NCI-H1436 treated with DMSO at 0.1 percent for 48 hours (cell line): ENCODE measurements around the gene SKIC2.
"Not testable (repeated sequence)": the region's sequence is repeated elsewhere in the genome, so short reads cannot be mapped to it uniquely, and the experiment has no call there.

Experiments used
- DNase-seq: peaks from one replicate; lab custom pipeline; 2025; lab: John Stamatoyannopoulos, UW

SKIC2 gene

DNA sequence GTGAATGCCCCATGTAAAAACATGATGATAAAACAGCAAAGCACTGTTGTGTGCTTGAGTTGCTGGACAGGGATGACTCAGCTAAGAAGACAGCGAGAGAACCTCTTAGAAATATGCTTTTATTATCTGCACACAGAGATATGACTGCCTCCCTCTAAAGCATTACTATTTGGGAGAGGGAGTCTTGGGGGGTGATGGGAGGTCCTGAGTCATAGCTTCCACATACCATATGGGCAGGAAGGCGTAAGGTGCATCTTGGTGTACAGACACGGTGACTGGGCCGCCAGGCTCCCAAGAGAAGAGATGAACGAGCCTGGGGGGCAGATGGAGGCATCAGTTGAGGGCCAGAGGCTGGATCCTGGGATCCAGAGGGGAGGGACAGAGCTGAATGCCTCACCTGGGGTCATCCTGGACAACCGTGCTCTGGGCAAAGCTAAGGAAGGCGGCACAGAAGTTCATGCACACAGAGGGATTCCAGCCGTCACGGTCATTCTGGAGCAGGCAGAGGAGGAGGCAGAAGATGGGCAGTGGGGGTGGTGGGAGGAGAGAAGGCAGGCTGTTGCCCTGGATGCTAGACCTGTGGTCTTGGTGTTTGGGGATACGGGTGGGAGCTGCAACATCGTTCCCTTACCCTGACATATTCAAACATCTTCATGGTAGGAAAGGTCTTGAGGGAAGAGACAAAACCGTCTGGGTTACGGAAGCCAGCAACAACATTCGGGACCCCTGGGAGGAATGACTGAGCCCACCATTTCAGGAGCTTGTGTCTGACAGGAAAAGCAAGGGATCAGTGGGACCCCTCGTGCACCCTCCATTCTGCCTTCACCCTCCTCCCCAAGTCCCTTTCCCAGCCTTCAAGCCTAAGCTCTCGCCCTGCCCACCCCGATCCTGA, 11.0 kb downstream of the SKIC2 start:
- DNase-seq, result no peak

DNA sequence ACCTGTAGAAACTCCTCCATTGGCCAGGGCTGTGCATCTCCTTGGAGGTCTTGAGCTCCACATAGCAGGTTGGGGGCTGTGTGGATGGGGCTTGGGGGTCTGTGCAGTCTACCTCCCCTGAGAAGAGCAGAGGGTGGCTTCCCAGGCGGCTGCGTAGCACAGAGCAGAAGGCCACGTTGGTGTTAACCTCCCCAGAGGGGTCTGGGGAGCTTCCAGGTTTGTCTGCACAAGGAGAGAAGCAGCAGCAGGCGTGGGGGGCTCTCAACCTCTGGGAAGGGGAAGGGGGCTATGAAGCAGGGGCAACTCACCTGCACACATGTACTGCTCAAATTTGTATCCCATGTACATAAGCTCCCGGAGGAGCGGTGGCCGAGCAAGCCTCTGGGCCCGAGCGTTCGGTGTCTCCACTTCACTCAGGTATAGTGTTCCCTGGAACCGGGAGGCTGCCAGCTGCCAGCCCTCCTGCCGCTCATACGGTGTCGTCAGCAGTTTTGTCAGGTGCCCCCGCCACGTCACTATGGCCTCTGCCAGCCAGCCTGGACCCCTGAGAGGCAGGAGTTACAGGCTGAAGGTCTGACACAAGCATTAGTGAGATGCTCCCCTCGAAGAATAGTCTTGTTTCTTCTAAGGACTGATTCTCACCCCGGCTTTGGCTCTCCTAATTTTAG, 11.8 kb downstream of the SKIC2 start:
- DNase-seq, result no peak

DNA sequence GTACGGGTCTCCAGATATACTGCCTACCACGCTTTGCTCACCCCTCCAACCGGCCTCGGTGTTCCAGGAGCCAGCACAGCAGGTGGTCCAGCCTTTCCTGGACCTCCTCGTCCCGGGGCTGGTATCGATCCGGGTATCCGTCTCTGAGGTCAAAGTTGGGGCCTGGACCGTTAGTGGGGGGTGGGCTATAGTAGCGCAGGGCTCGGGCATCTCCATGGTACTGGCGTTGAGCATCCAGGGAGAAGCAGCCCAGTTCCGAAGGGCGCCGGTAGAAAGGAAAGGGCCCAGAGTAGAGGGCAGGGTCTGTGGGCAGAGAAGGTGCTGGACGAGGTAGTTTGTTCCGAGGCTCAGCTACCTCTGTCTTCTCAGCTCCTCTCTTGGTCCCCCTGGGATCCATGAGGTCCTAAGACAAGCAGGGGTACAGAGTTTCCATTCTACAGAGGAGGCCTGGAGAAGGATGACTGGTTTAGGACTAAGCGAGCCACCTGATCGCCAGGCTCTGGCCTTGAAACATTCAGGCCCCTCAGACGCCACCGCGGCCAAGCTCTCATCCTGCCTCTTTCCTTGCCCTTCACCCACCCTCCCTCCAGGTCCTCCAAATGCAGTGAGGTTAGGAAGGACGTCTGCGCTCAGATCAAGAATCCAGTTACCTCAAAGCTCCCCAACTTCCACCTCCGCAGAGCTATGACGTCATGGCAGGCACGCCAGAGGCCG, 12.5 kb downstream of the SKIC2 start:
- no peak for DNase-seq

DNA sequence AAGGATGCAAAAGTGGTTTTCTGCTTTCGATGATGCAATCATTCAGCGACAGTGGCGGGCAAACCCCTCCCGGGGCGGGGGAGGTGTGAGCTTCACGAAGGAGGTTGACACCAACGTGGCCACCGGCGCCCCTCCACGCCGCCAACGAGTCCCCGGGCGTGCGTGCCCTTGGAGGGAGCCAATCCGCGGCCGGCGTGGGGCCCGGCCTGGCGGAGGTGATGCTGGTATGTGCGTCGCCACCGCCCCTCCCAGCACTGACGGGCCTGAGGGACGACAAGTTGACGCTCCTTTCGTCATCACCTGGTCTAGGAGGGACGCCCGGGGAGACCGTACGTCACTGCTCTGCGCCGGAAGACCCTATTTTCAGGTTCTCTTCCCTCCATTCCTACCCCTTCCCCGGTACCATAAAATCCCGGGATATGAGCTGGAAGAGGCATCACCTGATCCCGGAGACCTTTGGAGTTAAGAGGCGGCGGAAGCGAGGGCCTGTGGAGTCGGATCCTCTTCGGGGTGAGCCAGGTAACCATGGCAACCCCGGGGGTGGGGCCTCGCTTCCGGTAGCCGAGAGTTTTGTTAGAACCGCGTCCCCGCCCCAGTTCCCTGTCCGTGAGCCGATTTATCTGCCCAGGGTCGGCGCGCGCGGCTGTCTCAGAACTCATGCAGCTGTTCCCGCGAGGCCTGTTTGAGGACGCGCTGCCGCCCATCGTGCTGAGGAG, 13.2 kb downstream of the SKIC2 start, which contains the start of gene DXO:
Gene DXO (minus strand): TSS at position 146 of the 716 bp plus-strand sequence. CDS start 463 bp downstream, outside the sequence.
- DNase-seq, result peak; percentile 85

DNA sequence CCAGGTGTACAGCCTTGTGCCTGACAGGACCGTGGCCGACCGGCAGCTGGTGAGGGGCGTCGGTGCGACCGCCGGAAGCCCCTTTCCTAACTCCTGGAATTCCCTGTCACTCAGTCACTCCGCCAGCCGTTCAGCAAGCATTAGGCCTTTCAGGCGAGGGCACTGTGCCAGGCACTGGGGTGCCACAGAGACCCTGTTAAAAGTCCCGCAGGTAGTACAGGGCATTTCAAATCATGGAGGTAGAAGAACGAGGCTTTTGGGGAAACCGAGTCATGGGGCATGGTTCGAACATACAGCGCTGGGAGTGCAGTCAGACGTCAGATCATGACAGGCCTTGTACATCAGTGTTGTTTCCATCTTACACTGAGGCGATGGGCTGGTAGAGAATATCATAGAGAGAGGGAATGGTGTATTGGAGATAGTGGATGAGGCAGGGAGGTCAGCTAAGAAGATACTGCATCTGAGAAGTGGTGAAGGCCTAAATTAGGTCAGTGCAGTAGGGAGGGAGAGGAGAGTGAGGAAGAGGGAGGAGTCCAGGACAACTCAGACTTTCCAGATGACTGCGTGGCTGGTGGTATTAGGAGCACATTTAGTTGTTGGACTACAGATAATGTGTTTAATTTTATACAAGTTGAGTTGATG, 13.9 kb downstream of the SKIC2 start:
- no peak for DNase-seq

DNA sequence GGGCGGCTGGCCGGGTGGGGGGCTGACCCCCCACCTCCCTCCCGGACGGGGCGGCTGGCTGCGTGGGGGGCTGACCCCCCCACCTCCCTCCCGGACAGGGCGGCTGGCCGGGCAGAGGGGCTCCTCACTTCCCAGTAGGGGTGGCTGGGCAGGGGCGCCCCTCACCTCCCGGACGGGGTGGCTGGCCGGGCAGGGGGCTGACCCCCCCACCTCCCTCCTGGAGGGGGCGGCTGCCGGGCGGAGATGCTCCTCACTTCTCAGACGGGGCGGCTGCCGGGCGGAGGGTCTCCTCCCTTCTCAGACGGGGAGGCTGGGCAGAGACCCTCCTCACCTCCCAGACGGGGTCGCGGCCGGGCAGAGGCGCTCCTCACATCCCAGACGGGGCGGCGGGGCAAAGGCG, 17.1 kb downstream of the SKIC2 start:
- DNase-seq, result not testable (repeated sequence)

DNA sequence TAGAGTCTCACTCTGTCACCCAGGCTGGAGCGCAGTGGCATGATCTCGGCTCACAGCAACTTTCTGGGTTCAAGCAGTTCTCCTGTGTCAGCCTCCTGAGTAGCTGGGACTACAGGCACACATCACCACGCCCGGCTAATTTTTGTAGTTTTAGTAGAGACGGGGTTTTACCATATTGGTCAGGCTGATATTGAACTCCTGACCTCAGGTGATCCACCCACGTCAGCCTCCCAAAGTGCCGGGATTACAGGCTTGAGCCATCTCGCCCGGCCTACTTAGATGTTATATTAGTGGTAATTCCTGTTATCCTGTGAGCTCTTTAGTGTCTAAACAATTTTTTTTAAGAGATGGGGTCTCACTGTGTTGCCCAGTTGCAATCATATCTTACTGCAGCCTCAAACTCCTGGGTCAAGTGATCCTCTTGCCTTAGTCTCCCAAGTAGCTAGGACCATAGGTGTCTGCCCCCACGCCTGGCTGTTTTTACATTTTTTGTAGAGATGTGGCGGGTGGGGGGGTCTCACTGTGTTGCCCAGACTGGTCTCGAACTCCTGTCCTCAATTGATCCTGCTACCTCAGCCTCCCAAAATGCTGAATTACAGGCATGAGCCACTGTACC, 18.9 kb downstream of the SKIC2 start:
- DNase-seq, result no peak

DNA sequence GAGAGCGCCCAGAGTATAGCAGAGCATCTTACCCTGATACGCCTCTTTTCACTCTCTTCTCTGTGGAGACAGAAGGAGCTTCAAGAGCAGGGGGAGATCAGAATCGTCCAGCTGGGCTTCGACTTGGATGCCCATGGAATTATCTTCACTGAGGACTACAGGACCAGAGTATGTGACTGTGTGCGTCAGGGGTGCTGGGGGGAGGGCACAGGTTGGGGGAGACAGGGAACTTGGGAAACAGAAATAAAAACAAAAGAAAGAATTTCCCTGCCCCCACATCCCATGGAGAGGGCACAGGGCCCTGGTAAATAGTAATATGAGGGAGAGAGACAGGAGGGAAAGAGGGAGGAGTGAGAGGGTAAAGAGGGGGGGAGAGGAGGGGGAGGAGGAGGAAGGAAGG, 19.9 kb downstream of the SKIC2 start:
- no peak for DNase-seq

DNA sequence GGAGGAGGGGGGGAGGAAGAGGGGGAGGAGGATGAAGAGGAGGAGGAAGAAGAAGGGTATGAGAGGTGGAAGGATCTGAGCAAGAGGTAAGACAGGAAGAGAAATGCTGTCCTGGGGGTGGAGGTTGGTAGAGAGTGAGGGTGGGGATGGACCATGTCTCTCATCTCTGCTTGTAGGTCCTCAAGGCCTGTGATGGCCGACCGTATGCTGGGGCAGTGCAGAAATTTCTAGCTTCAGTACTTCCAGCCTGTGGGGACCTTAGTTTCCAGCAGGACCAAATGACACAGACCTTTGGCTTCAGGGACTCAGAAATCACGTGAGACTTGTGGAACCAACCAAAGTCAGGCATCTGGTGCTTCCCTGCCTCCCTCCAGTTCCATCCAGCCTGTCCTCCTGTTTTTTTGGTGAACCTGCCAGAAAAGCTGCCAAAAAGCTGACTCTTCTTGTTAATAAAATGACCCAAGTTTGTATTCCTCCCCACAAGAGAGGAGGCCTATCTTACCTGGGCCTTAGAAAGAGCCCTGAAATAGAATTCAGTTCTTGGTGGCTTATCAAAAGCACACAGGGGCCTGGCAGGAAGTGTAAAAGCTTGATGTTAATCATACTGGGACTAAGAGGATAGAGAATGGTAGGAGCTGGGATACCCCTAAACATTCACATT, 20.4 kb downstream of the SKIC2 start:
- DNase-seq, result no peak

DNA sequence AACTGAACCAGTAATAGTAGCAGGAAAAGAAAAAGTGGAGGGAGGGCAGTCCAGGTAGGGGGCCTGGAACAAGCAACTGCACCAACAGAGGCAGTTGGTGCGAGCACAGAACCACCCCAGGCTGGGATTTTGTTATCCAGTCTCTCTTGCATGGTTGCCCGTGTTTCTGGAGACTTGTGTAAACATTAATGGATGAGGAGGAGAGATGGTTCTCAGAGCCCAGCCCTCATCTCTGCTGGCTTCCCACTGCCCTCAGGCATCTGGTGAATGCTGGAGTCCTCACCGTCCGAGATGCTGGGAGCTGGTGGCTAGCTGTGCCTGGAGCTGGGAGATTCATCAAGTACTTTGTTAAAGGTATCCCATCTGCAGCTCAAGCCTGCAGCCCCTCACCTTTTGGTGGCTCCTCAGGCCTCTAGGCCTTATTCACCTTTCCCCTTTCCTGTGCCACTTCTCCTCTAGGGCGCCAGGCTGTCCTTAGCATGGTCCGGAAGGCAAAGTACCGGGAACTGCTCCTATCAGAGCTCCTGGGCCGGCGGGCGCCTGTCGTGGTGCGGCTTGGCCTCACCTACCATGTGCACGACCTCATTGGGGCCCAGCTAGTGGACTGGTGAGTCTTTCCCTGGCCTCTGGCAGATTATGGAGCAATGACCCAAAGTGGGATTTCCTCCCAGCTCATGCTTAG, 21.4 kb downstream of the SKIC2 start:
- DNase-seq, result not testable (repeated sequence)

DNA sequence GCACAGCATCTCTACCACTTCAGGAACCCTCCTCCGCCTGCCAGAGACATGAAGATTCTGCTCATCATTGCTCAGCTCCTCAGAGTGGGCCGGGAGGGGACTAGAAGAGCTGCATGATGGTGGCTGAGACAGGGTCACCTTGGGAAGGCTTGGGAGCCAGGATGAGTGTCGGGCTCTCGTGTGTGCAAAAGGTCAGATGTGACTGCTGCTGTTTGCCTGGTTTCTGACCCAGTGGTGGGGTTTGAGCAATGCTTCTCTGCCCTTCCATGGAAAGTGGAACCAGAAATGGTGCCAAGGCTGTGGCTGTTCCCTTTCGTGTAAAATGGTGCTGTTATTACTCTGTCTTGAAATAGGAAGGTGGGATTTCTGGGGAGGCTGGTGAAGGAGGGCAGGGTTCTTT, 22.0 kb downstream of the SKIC2 start:
- DNase-seq, result not testable (repeated sequence)

DNA sequence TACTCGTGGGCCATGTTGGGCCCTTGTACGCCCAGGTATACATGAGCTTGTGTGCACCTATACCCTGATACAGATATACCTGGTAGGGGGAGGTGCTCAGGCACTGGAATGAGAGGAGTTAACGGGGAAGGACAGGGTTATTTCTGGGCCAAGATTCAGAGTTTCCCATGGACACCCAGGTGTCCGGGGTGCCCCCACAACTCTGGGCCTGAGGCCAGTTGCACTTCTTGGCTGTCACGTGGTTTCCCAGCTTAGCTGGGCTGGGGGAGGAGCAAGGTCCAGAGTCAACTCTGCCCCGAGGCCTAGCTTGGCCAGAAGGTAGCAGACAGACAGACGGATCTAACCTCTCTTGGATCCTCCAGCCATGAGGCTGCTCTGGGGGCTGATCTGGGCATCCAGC, 22.8 kb downstream of the SKIC2 start, which contains the start of gene C4A:
Gene C4A (plus strand): TSS at position 314 of the 400 bp plus-strand sequence. CDS start 51 bp downstream, at position 365.
- not testable (repeated sequence) for DNase-seq

DNA sequence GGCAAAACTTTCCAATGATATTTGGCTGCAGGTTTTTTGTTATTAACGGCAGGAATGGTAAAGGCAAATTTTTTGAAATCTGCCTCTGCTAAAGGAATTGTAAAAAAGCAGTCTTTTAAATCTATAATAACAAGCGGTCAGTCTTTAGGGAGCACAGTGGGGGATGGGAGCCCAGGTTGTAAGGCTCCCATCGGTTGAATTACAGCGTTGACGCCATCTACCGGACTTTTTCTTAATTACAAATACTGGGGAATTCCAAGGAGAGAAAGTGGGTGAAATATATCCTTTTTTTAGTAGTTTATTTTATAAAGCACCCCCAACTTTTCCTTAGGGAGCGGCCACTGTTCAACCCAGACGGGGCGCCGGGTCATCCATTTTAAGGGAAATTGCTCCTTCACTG, 30.4 kb downstream of the SKIC2 start:
- not testable (repeated sequence) for DNase-seq

DNA sequence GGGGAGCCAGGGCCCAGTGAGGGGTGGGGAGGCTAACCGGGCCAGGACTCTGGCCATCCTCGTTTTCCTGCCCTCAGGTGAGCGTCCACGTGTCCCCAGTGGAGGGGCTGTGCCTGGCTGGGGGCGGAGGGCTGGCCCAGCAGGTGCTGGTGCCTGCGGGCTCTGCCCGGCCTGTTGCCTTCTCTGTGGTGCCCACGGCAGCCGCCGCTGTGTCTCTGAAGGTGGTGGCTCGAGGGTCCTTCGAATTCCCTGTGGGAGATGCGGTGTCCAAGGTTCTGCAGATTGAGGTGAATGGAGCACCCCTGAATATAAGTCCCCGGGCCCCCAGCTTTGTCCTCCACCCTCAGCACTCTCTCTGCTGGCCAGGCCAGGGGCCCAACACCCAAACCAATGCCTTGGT, 35.4 kb downstream of the SKIC2 start:
- DNase-seq, result not testable (repeated sequence)

DNA sequence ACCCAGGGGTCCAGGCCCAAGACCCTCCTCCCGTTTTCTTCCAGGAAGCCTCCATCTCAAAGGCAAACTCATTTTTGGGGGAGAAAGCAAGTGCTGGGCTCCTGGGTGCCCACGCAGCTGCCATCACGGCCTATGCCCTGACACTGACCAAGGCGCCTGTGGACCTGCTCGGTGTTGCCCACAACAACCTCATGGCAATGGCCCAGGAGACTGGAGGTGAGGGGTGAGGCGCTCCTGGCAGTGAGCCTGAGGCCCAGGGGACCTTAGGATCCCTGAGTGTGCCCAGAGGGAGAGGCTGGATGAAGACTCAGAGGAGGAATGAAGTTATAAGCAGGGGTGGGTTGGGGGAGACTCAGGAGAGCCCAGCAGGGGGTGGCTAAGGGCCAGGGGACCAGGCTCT, 37.4 kb downstream of the SKIC2 start:
- DNase-seq, result not testable (repeated sequence)

DNA sequence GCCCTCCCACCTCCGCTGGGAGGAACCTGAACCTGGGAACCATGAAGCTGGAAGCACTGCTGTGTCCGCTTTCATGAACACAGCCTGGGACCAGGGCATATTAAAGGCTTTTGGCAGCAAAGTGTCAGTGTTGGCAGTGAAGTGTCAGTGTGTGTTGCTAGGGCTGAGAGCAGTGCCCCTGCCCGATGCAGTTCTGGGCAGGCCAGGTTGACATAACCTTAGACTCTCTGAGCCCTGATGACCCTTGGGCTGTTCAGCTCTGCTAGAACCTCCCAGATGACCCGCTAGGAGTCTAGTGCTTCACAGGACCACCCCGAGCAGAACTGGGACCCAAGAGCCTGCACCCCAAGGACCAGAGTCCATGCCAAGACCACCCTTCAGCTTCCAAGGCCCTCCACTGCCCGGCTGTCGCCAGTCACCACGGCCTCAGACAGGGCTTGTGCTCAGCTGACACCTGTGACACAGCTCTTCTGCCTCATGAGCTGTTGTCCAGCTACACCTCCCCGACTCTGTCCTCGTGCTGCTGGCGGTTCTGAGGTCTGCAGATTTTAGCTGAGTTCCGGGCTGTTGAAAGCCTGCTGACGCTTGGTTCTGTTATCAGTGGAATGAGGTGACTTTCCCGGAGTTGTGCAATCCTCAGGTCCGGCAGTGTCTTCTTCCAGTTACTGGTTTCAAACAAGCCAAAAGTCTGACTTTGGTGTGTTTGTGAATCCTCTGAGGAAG, 43.7 kb downstream of the SKIC2 start:
- DNase-seq, result not testable (repeated sequence)

DNA sequence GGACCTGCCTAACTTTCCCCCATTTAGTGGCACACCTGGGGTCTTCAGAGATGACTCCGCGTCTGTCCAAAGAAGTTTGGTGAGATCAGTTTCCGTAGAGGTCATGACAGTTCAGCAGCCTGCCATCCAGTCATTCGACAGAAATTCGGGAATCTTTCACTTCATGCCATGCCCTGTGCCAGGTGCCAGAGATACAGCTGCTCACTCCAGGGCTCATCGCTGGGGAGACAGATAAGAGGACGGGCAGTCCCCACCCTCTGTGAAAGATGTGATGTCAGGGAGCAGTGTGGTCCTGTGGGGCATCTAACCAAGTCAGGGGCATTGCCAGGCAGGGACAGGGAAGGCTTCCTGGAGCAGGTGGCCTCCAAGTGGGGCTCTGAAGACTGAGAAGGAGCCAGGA, 44.3 kb downstream of the SKIC2 start:
- DNase-seq, result not testable (repeated sequence)

DNA sequence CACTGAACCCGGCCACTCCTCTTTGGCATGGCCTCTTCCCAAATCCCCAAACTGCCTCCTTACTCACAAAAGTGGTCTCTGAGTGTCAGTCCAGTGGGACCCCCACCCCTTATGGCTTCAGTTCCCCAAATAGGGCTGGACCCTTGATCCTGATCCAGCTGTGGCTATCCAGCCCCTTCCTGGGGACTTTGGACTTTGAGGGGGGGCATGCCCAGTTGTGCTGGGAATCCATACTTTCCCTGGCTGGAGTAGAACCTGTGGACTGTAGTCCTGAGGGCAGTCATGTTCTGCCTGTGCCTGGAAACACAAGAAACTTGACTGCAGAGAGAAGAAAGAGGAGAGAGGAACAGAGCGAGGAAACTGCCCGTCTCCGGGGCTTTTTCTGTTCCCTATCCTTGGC, 45.4 kb downstream of the SKIC2 start:
- not testable (repeated sequence) for DNase-seq
